SK-N-SH (cell line): ENCODE data around the gene UBAP1L. TPM values are rescaled to one million over a fixed set of nuclear protein-coding genes. Genes with fewer than 3 reads are reported as not detected.
"Not testable (repeated sequence)": the region's sequence is repeated elsewhere in the genome, so short reads cannot be mapped to it uniquely, and the experiment has no call there.

Source experiments
- CTCF ChIA-PET: fragments of 300-600, 350-600 bp; formaldehyde crosslinking; extraction: SDS; loops from one replicate; lab custom pipeline; 2021; lab: Yijun Ruan, JAX
- POLR2A ChIA-PET: fragments of 350-600 bp; sonication (Branson Sonifier 250); formaldehyde crosslinking; extraction: SDS; loops from one replicate; lab custom pipeline; 2020; ENCODE audit warnings: antibody characterized with exemption, inconsistent platforms; lab: Yijun Ruan, JAX
- DNase-seq: peaks from one replicate; pipeline ENCODE4 v3.0.0; 2012
- H2AFZ ChIP-seq: fragments of 200-600 bp; sonication (generic); 2 replicates; pipeline ENCODE4 v1.8.1; 2016; ENCODE audit warnings: antibody characterized with exemption, mild to moderate bottlenecking, low read depth
- H3F3A ChIP-seq: fragments of 200-600 bp; sonication (generic); replicated peaks from 2 replicates; pipeline ENCODE3; 2016; ENCODE audit warnings: antibody characterized with exemption, mild to moderate bottlenecking; ENCODE audit not compliant: insufficient read depth
- H3K27ac ChIP-seq, 2 experiments: fragments of 200-500 bp in 1 of 2; fragments of 200-600 bp in 1 of 2; sonication (Bioruptor generic) in 1 of 2; sonication (generic), shearing (Covaris generic) in 1 of 2; 2 replicates each; pipeline versions ENCODE4 v1.5.1 to v1.6.1; 2014 to 2016; ENCODE audit warnings: low read depth in 2 of 2, inconsistent platforms in 1 of 2, low read length in 1 of 2, mild to moderate bottlenecking in 1 of 2, mixed read lengths in 1 of 2
- H3K27me3 ChIP-seq: fragments of 200-600 bp; sonication (generic), shearing (Covaris generic); 2 replicates; pipeline ENCODE4 v1.6.1; 2016; ENCODE audit warnings: mixed run types; ENCODE audit not compliant: insufficient read depth
- H3K36me3 ChIP-seq, 2 experiments: fragments of 200-500 bp in 1 of 2; fragments of 200-600 bp in 1 of 2; sonication (Bioruptor generic) in 1 of 2; sonication (generic) in 1 of 2; replicated peaks in 1 of 2; 2 replicates each; pipeline versions ENCODE3 to v1.5.1; 2014 to 2016; ENCODE audit warnings: low read length in 1 of 2, mild to moderate bottlenecking in 1 of 2; ENCODE audit not compliant: insufficient read depth in 2 of 2, control insufficient read depth in 1 of 2
- H3K4me1 ChIP-seq, 2 experiments: fragments of 200-500 bp in 1 of 2; fragments of 200-600 bp in 1 of 2; sonication (Bioruptor generic) in 1 of 2; sonication (generic), shearing (Covaris generic) in 1 of 2; 2 replicates each; pipeline versions ENCODE4 v1.5.1 to v1.6.1; 2014 to 2016; ENCODE audit warnings: low read depth in 1 of 2, low read length in 1 of 2, mixed run types in 1 of 2; ENCODE audit not compliant: insufficient read depth in 2 of 2, control insufficient read depth in 1 of 2
- H3K4me2 ChIP-seq: fragments of 200-600 bp; sonication (generic), shearing (Covaris generic); 2 replicates; pipeline ENCODE4 v1.6.1; 2017; ENCODE audit warnings: mixed run types
- H3K4me3 ChIP-seq, 2 experiments: fragments of 200-500 bp in 1 of 2; fragments of 200-600 bp in 1 of 2; sonication (Bioruptor generic) in 1 of 2; sonication (generic), shearing (Covaris generic) in 1 of 2; 2 replicates each; pipeline versions ENCODE4 v1.5.1 to v1.8.1; 2014 to 2016; ENCODE audit warnings: low read depth in 2 of 2, inconsistent platforms in 1 of 2, low read length in 1 of 2, mild to moderate bottlenecking in 1 of 2, mixed read lengths in 1 of 2, moderate library complexity in 1 of 2
- H3K79me2 ChIP-seq: fragments of 200-600 bp; sonication (generic); 2 replicates; pipeline ENCODE4 v1.8.1; 2017; ENCODE audit warnings: mild to moderate bottlenecking; ENCODE audit not compliant: insufficient read depth
- H3K9ac ChIP-seq: fragments of 200-600 bp; sonication (generic); 2 replicates; pipeline ENCODE4 v1.6.1; 2017; ENCODE audit warnings: mixed run types
- H3K9me2 ChIP-seq: fragments of 200-600 bp; sonication (generic); 2 replicates; pipeline ENCODE4 v1.6.1; 2017; ENCODE audit warnings: mixed run types
- H3K9me3 ChIP-seq: fragments of 200-600 bp; sonication (generic); 2 replicates; pipeline ENCODE4 v1.6.1; 2017; ENCODE audit warnings: mixed run types, mild to moderate bottlenecking, moderate library complexity
- H4K20me1 ChIP-seq: fragments of 200-600 bp; sonication (generic); 2 replicates; pipeline ENCODE4 v1.6.1; 2017; ENCODE audit warnings: mild to moderate bottlenecking, mixed run types; ENCODE audit not compliant: insufficient read depth
- ELF1 ChIP-seq: IDR thresholded peaks from 2 replicates; pipeline ENCODE4 v1.4.0; 2012
- EP300 ChIP-seq, 2 experiments: IDR thresholded peaks; 2 replicates each; pipeline versions ENCODE4 v1.4.0 to v1.6.1; 2012; ENCODE audit warnings: borderline replicate concordance in 1 of 2, low read depth in 1 of 2, low read length in 1 of 2
- GABPA ChIP-seq: IDR thresholded peaks from 2 replicates; pipeline ENCODE4 v1.4.0; 2012; ENCODE audit warnings: low read depth, mild to moderate bottlenecking
- JUND ChIP-seq: IDR thresholded peaks from 2 replicates; pipeline ENCODE4 v1.4.0; 2012
- MEF2A ChIP-seq: IDR thresholded peaks from 2 replicates; pipeline ENCODE4 v1.4.0; 2012; ENCODE audit warnings: low read depth, borderline replicate concordance
- MXI1 ChIP-seq: IDR thresholded peaks from 2 replicates; pipeline ENCODE4 v1.6.1; 2012; ENCODE audit warnings: mild to moderate bottlenecking, low read depth, low read length, improper control_type of control experiment
- NRF1 ChIP-seq: IDR thresholded peaks from 2 replicates; pipeline ENCODE4 v1.6.1; 2012; ENCODE audit warnings: low read depth, mild to moderate bottlenecking, low read length
- POLR2AphosphoS5 ChIP-seq: IDR thresholded peaks from 2 replicates; pipeline ENCODE4 v1.6.1; 2012; ENCODE audit warnings: low read depth, low read length
- RAD21 ChIP-seq: IDR thresholded peaks from 2 replicates; pipeline ENCODE4 v1.6.1; 2012; ENCODE audit warnings: mild to moderate bottlenecking, low read length
- RFX5 ChIP-seq: IDR thresholded peaks from 2 replicates; pipeline ENCODE4 v1.6.1; 2012; ENCODE audit warnings: mild to moderate bottlenecking, improper control_type of control experiment, low read length
- SIN3A ChIP-seq: IDR thresholded peaks from 2 replicates; pipeline ENCODE4 v1.6.1; 2012; ENCODE audit warnings: low read depth, mild to moderate bottlenecking, low read length, moderate library complexity, borderline replicate concordance
- TAF1 ChIP-seq: IDR thresholded peaks from 2 replicates; pipeline ENCODE4 v1.6.1; 2012; ENCODE audit warnings: low read depth, mild to moderate bottlenecking, low read length, moderate library complexity, borderline replicate concordance
- TCF12 ChIP-seq: IDR thresholded peaks from 2 replicates; pipeline ENCODE4 v1.4.0; 2012
- YY1 ChIP-seq: IDR thresholded peaks from 2 replicates; pipeline ENCODE4 v1.4.0; 2012; ENCODE audit warnings: low read depth, mild to moderate bottlenecking
- WGBS: methylation state at CpG from one replicate; pipeline ENCODE4 v1.1.6; 2017; ENCODE audit warnings: low lambda C conversion rate; 5-methylcytosine and 5-hydroxymethylcytosine counted together
- polyA plus RNA-seq, 3 experiments: library from polyadenylated mRNA; depleted of rRNA; stranded (reverse); fragments of >200 nt; gene quantifications; 2 replicates each; pipeline ENCODE4 v1.2.3, GENCODE V29; 2012
- TF ChIP-seq, protein P1 (sequence below): IDR thresholded peaks from 2 replicates; pipeline ENCODE4 v1.6.1; 2012; ENCODE audit warnings: mild to moderate bottlenecking, low read depth, low read length, moderate library complexity
- TF ChIP-seq, protein P2 (sequence below): fragments of 150-350 bp; IDR thresholded peaks from 2 replicates; pipeline ENCODE4 v1.6.1; 2016; ENCODE audit warnings: mild to moderate bottlenecking, low read depth, low read length

The UBAP1L gene
- polyA plus RNA-seq, 1 of the 3 experiments (the other 2 are of a cell fraction) = 1.8 TPM

DNA sequence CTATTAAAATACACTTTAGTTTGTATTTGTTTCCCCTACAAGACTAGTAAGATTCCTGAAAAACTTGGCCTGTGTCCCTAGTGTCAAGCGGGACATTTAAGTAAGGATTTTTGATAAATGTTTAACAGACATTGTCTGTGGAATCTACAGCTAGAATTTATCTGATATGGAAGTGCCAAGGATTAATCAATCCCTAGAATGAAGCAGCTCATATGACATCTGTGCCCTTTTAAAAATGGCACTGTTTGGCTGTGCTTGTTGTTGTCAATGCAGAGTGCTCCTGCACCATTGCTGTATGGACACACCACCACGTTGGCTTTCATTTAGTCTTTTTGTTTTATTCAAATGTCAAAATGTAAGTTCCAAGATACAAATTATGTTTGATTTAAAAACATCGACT lies 32.9 kb upstream of the UBAP1L start:
- ChIA-PET POLR2A (no interaction called here), CTCF (interaction anchor here (0.9 to 1.9 kb wide), 2 partner anchors 14 to 94 kb away, joined by 4 to 5 read pairs; no protein-coding TSS in a partner anchor)
- TF ChIP-seq RFX5 (no peak), JUND (no peak), MEF2A (no peak), YY1 (no peak), POLR2AphosphoS5 (no peak), SIN3A (no peak)
- DNase-seq = no peak
- WGBS = 97% methylated on average over 3 of the region's 3 CpGs
- Histone ChIP-seq H3F3A (peaks cover 18% of the 10 kb centered on the region), H3K4me2 (no peak overlapping the region), H3K79me2 (no peaks in the 10 kb centered on the region), H2AFZ (no peak overlapping the region), H3K27ac (no peak overlapping the region), H3K36me3 (peaks cover 30 to 34% of the 10 kb centered on the region in 2 experiments), H3K4me3 (no peak overlapping the region), H3K9ac (no peak overlapping the region), H3K9me3 (no peaks in the 10 kb centered on the region), H3K9me2 (no peaks in the 10 kb centered on the region), H4K20me1 (no peaks in the 10 kb centered on the region), H3K27me3 (no peaks in the 10 kb centered on the region), H3K4me1 (no peaks in the 10 kb centered on the region)

DNA sequence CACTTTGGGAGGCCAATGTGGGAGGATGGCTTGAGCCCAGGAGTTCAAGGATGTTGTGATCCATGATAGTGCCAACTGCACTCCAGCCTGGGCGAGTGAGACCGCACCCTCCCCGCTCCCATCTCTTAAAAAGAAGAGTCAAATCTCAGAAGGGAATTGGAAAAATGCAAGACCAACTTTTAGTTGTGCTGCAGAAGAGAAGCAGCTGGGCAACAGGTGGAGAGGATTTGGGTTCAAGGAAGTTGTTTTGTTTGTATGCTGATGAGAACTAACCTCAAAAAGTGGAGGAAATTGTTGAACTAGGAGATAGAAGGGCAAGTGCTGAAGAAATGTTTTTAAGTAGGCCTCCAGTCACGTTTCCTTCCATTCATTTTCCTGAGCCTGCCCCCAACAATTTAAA lies 31.4 kb upstream of the UBAP1L start:
- H3K4me2 ChIP-seq = no peak overlapping the region
- no peak overlapping the region for H3K9ac ChIP-seq
- 97% methylated on average over 4 of the region's 4 CpGs for WGBS
- no peak overlapping the region for H3K27ac ChIP-seq
- no peaks in the 10 kb centered on the region for H3K79me2 ChIP-seq
- no peaks in the 10 kb centered on the region for H3K9me2 ChIP-seq
- ChIA-PET POLR2A (no interaction called here), CTCF (interaction anchor here (1.2 kb wide), 1 partner anchor 113 kb away, joined by 3 read pairs; no protein-coding TSS in a partner anchor)
- no peak for DNase-seq
- H3K9me3 ChIP-seq = no peaks in the 10 kb centered on the region
- H4K20me1 ChIP-seq = no peaks in the 10 kb centered on the region
- H3K4me1 ChIP-seq = no peaks in the 10 kb centered on the region
- H3K4me3 ChIP-seq = no peak overlapping the region
- H3K27me3 ChIP-seq = no peaks in the 10 kb centered on the region
- H3F3A ChIP-seq = peaks cover 16% of the 10 kb centered on the region
- TF ChIP-seq TAF1 (no peak), EP300 (IDR thresholded peaks at IDR 0.05; ENCODE audit: borderline replicate concordance in 1 of 2, low read depth in 1 of 2, low read length in 1 of 2) (no peak), TCF12 (no peak), MXI1 (no peak), GABPA (no peak), NRF1 (no peak), ELF1 (no peak), RAD21 (no peak)
- TF ChIP-seq, protein P1, sequence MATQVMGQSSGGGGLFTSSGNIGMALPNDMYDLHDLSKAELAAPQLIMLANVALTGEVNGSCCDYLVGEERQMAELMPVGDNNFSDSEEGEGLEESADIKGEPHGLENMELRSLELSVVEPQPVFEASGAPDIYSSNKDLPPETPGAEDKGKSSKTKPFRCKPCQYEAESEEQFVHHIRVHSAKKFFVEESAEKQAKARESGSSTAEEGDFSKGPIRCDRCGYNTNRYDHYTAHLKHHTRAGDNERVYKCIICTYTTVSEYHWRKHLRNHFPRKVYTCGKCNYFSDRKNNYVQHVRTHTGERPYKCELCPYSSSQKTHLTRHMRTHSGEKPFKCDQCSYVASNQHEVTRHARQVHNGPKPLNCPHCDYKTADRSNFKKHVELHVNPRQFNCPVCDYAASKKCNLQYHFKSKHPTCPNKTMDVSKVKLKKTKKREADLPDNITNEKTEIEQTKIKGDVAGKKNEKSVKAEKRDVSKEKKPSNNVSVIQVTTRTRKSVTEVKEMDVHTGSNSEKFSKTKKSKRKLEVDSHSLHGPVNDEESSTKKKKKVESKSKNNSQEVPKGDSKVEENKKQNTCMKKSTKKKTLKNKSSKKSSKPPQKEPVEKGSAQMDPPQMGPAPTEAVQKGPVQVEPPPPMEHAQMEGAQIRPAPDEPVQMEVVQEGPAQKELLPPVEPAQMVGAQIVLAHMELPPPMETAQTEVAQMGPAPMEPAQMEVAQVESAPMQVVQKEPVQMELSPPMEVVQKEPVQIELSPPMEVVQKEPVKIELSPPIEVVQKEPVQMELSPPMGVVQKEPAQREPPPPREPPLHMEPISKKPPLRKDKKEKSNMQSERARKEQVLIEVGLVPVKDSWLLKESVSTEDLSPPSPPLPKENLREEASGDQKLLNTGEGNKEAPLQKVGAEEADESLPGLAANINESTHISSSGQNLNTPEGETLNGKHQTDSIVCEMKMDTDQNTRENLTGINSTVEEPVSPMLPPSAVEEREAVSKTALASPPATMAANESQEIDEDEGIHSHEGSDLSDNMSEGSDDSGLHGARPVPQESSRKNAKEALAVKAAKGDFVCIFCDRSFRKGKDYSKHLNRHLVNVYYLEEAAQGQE = no peak
- TF ChIP-seq, protein P2, sequence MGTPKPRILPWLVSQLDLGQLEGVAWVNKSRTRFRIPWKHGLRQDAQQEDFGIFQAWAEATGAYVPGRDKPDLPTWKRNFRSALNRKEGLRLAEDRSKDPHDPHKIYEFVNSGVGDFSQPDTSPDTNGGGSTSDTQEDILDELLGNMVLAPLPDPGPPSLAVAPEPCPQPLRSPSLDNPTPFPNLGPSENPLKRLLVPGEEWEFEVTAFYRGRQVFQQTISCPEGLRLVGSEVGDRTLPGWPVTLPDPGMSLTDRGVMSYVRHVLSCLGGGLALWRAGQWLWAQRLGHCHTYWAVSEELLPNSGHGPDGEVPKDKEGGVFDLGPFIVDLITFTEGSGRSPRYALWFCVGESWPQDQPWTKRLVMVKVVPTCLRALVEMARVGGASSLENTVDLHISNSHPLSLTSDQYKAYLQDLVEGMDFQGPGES = no peak
- no peak overlapping the region for H2AFZ ChIP-seq
- peaks cover 24 to 28% of the 10 kb centered on the region in 2 experiments for H3K36me3 ChIP-seq

DNA sequence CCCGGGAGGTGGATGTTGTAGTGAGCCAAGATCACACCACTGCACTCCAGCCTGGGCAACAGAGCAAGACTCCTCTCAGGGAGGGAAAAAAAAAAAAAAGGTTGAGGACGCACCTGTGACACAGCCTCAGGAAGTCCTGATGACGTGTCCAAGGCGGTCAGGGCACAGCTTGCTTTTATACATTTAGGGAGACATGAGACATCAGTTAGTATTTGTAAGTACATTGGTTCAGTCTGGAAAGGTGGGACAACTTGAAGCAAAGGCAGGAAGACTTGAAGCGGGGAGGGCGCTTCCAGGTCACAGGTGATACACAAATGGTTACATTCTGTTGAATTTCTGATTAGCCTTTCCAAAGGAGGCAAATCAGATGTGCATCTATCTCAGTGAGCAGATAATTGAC lies 23.6 kb upstream of the UBAP1L start:
- CTCF ChIA-PET = interaction anchor here (0.8 kb wide), 1 partner anchor 180 kb away, joined by 3 read pairs; no protein-coding TSS in a partner anchor
- H3K36me3 ChIP-seq, H3K27ac ChIP-seq, H3K4me1 ChIP-seq, DNase-seq, POLR2A ChIA-PET, H3K4me2 ChIP-seq, H2AFZ ChIP-seq, H3K9ac ChIP-seq, H4K20me1 ChIP-seq, H3K79me2 ChIP-seq, H3K27me3 ChIP-seq, H3K9me2 ChIP-seq, H3K9me3 ChIP-seq, H3F3A ChIP-seq, H3K4me3 ChIP-seq: not testable (repeated sequence)
- WGBS = 81% methylated on average over 6 of the region's 6 CpGs

DNA sequence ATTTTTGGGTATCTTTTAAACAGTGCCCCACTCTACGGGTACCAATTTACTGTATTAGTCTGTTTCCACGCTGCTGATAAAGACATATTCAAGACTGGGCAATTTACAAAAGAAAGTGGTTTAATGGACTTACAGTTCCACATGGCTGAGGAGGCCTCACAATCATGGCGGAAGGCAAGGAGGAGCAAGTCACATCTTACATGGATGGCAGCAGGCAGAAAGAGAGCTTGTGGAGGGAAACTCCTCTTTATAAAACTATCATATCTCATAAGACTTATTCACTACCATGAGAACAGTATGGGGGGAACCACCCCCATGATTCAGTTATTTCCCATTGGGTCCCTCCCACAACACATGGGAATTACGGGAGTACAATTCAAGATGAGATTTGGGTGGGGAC lies 22.9 kb upstream of the UBAP1L start:
- POLR2A ChIA-PET, CTCF ChIA-PET, H3K4me2 ChIP-seq, H3K79me2 ChIP-seq, H4K20me1 ChIP-seq, H3K4me3 ChIP-seq, H3F3A ChIP-seq, H3K27me3 ChIP-seq, H3K36me3 ChIP-seq, DNase-seq, H3K4me1 ChIP-seq, H2AFZ ChIP-seq, H3K27ac ChIP-seq, H3K9me2 ChIP-seq, H3K9ac ChIP-seq, H3K9me3 ChIP-seq: not testable (repeated sequence)
- WGBS = 86% methylated on average over 4 of the region's 4 CpGs
